ENCODE results near the gene MAPK11.
A peak's percentile ranks its signal among the peaks of the same experiment; 100 is the strongest.

The MAPK11 gene

GRCh38 chr22:50278956-50279619, 8.9 kb upstream of the MAPK11 start:
- H3K27ac ChIP-seq (ENCODE audit: low read length): no peak overlapping the region
- H3K36me3 ChIP-seq (replicated peaks; ENCODE audit: low read depth, low read length): peaks cover 13% of the 10 kb centered on the region
- H3K9me3 ChIP-seq (ENCODE audit: insufficient read depth, low read length): no peaks in the 10 kb centered on the region
- no peak overlapping the region for H3K4me2 ChIP-seq (ENCODE audit: low read length)
- peaks cover 6% of the 10 kb centered on the region; the same call in 1 of the 2 replicates for H4K20me1 ChIP-seq (ENCODE audit: insufficient read depth, low read length)
- TF ChIP-seq, protein P1, sequence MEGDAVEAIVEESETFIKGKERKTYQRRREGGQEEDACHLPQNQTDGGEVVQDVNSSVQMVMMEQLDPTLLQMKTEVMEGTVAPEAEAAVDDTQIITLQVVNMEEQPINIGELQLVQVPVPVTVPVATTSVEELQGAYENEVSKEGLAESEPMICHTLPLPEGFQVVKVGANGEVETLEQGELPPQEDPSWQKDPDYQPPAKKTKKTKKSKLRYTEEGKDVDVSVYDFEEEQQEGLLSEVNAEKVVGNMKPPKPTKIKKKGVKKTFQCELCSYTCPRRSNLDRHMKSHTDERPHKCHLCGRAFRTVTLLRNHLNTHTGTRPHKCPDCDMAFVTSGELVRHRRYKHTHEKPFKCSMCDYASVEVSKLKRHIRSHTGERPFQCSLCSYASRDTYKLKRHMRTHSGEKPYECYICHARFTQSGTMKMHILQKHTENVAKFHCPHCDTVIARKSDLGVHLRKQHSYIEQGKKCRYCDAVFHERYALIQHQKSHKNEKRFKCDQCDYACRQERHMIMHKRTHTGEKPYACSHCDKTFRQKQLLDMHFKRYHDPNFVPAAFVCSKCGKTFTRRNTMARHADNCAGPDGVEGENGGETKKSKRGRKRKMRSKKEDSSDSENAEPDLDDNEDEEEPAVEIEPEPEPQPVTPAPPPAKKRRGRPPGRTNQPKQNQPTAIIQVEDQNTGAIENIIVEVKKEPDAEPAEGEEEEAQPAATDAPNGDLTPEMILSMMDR (IDR thresholded peaks at IDR 0.05; ENCODE audit: low read depth, low read length): no peak
- no peak for TF ChIP-seq EZH2phosphoT487 (IDR thresholded peaks at IDR 0.05; ENCODE audit: low read depth)
- H3K79me2 ChIP-seq (ENCODE audit: low read length): no peaks in the 10 kb centered on the region
- H3K9ac ChIP-seq (ENCODE audit: low read length): no peak overlapping the region
- H3K4me1 ChIP-seq (ENCODE audit: low read length): 0 out of 2 replicates have a peak, but pooled peaks cover 5% of the 10 kb centered on the region
- no peak overlapping the region for H2AFZ ChIP-seq (ENCODE audit: low read depth, low read length)
- H3K27me3 ChIP-seq (ENCODE audit: low read depth, low read length): no peaks in the 10 kb centered on the region
- no peak overlapping the region for H3K4me3 ChIP-seq (ENCODE audit: low read length)

GRCh38 chr22:50278461-50278860, 8.3 kb upstream of the MAPK11 start:
- Histone ChIP-seq H3K36me3 (replicated peaks; ENCODE audit: low read depth, low read length) (peaks cover 13% of the 10 kb centered on the region), H3K27ac (ENCODE audit: low read length) (no peak overlapping the region), H3K4me2 (ENCODE audit: low read length) (no peak overlapping the region), H2AFZ (ENCODE audit: low read depth, low read length) (no peak overlapping the region), H3K79me2 (ENCODE audit: low read length) (no peaks in the 10 kb centered on the region), H3K9me3 (ENCODE audit: insufficient read depth, low read length) (no peaks in the 10 kb centered on the region), H3K27me3 (ENCODE audit: low read depth, low read length) (no peaks in the 10 kb centered on the region), H3K4me3 (ENCODE audit: low read length) (no peak overlapping the region), H4K20me1 (ENCODE audit: insufficient read depth, low read length) (peaks cover 6% of the 10 kb centered on the region; the same call in 1 of the 2 replicates), H3K4me1 (ENCODE audit: low read length) (0 out of 2 replicates have a peak, but pooled peaks cover 5% of the 10 kb centered on the region), H3K9ac (ENCODE audit: low read length) (no peak overlapping the region)
- TF ChIP-seq, protein P1 (IDR thresholded peaks at IDR 0.05; ENCODE audit: low read depth, low read length): no peak
- TF ChIP-seq EZH2phosphoT487 (IDR thresholded peaks at IDR 0.05; ENCODE audit: low read depth): no peak

GRCh38 chr22:50277761-50278160, 7.6 kb upstream of the MAPK11 start:
- H3K4me1 ChIP-seq (ENCODE audit: low read length): 0 out of 2 replicates have a peak, but pooled peaks cover 5% of the 10 kb centered on the region
- no peaks in the 10 kb centered on the region for H3K79me2 ChIP-seq (ENCODE audit: low read length)
- no peak overlapping the region for H2AFZ ChIP-seq (ENCODE audit: low read depth, low read length)
- H4K20me1 ChIP-seq (ENCODE audit: insufficient read depth, low read length): peaks cover 6% of the 10 kb centered on the region; the same call in 1 of the 2 replicates
- H3K27ac ChIP-seq (ENCODE audit: low read length): no peak overlapping the region
- no peaks in the 10 kb centered on the region for H3K27me3 ChIP-seq (ENCODE audit: low read depth, low read length)
- peaks cover 13% of the 10 kb centered on the region for H3K36me3 ChIP-seq (replicated peaks; ENCODE audit: low read depth, low read length)
- no peak overlapping the region for H3K4me3 ChIP-seq (ENCODE audit: low read length)
- H3K4me2 ChIP-seq (ENCODE audit: low read length): no peak overlapping the region
- no peak overlapping the region for H3K9ac ChIP-seq (ENCODE audit: low read length)
- no peaks in the 10 kb centered on the region for H3K9me3 ChIP-seq (ENCODE audit: insufficient read depth, low read length)
- TF ChIP-seq, protein P1 (IDR thresholded peaks at IDR 0.05; ENCODE audit: low read depth, low read length): no peak
- no peak for TF ChIP-seq EZH2phosphoT487 (IDR thresholded peaks at IDR 0.05; ENCODE audit: low read depth)

DNA sequence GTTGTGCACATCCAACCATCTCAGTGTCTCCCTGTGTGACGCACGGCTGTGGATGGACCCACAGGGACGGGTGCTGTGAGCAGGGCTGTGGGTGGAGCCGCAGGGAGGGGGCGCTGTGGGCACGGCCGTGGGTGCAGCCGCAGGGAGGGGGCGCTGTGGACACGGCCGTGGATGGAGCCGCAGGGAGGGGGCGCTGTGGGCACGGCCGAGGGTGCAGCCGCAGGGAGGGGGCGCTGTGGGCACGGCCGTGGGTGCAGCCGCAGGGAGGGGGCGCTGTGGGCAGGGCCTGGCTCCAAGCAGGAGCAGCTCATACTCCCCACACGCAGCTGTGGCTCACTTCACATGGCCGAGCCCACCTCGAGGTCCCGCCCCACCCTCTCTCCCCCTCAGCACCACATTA, 6.0 kb upstream of the MAPK11 start:
- H2AFZ ChIP-seq (ENCODE audit: low read depth, low read length): no peak overlapping the region
- no peaks in the 10 kb centered on the region for H3K79me2 ChIP-seq (ENCODE audit: low read length)
- H3K9me3 ChIP-seq (ENCODE audit: insufficient read depth, low read length): no peaks in the 10 kb centered on the region
- H4K20me1 ChIP-seq (ENCODE audit: insufficient read depth, low read length): peaks cover 6% of the 10 kb centered on the region; the same call in 1 of the 2 replicates
- peaks cover 12% of the 10 kb centered on the region for H3K36me3 ChIP-seq (replicated peaks; ENCODE audit: low read depth, low read length)
- no peak for TF ChIP-seq EZH2phosphoT487 (IDR thresholded peaks at IDR 0.05; ENCODE audit: low read depth)
- TF ChIP-seq, protein P1 (IDR thresholded peaks at IDR 0.05; ENCODE audit: low read depth, low read length): peak; percentile 99
- no peak overlapping the region for H3K4me3 ChIP-seq (ENCODE audit: low read length)
- peaks cover 9% of the 10 kb centered on the region for H3K4me1 ChIP-seq (ENCODE audit: low read length)
- H3K27me3 ChIP-seq (ENCODE audit: low read depth, low read length): no peaks in the 10 kb centered on the region
- 0 out of 2 replicates have a peak overlapping the region, but pooled peaks have one; percentile 29 for H3K4me2 ChIP-seq (ENCODE audit: low read length)
- peak overlapping the region; percentile 36 for H3K27ac ChIP-seq (ENCODE audit: low read length)
- H3K9ac ChIP-seq (ENCODE audit: low read length): no peak overlapping the region

Measured in OCI-LY3 (cell line).